HFFc6 (cell line): ENCODE results near the gene ATG16L2. TPM values are rescaled to one million over a fixed set of nuclear protein-coding genes. Genes with fewer than 3 reads are reported as not detected.

Source experiments
- DNase-seq: peaks from one replicate; pipeline ENCODE4 v3.0.0-alpha.2; 2018
- H3K27ac Mint-ChIP-seq: 2 replicates; pipeline ENCODE4 v1.8.0; 2020; ENCODE audit warnings: mild to moderate bottlenecking, mixed read lengths
- H3K27me3 Mint-ChIP-seq: 2 replicates; pipeline ENCODE4 v1.8.0; 2021; ENCODE audit warnings: mild to moderate bottlenecking, moderate library complexity, mixed read lengths; ENCODE audit not compliant: insufficient read depth
- H3K36me3 Mint-ChIP-seq: 2 replicates; pipeline ENCODE4 v1.8.0; 2021; ENCODE audit warnings: low read depth, mixed read lengths
- H3K4me1 Mint-ChIP-seq: 2 replicates; pipeline ENCODE4 v1.8.0; 2020; ENCODE audit warnings: low read depth, mixed read lengths
- H3K4me3 Mint-ChIP-seq: 2 replicates; pipeline ENCODE4 v1.8.0; 2020; ENCODE audit warnings: mild to moderate bottlenecking, moderate library complexity, mixed read lengths
- H3K9me3 Mint-ChIP-seq: 2 replicates; pipeline ENCODE4 v1.8.0; 2020; ENCODE audit warnings: mild to moderate bottlenecking, mixed read lengths
- CTCF ChIP-seq: fragments of 200-600 bp; sonication (generic); IDR thresholded peaks from 2 replicates; pipeline ENCODE4 v1.5.0; 2021; ENCODE audit warnings: antibody characterized with exemption, mild to moderate bottlenecking
- total RNA-seq, 6 experiments: library from RNA; stranded (reverse); fragmentation: NEBNext Ultra II Directional; extraction: Animal tissue kit (Norgen Biotek cat#: 25700); gene quantifications; 2 replicates in 1 of 6; 3 replicates in 5 of 6; pipeline ENCODE4 v1.2.3, GENCODE V29; 2021

The ATG16L2 gene
- total RNA-seq, 6 experiments from 2014 or later: 5.4 to 9.5 (median 7.6) TPM

GRCh38 chr11:72768581-72768980, 45.6 kb upstream of the ATG16L2 start:
- H3K27ac Mint-ChIP-seq: no peak overlapping the region; the same call in 1 of the 2 replicates
- TF ChIP-seq CTCF: no peak
- no peak overlapping the region for H3K4me3 Mint-ChIP-seq
- H3K36me3 Mint-ChIP-seq: no peaks in the 10 kb centered on the region
- H3K4me1 Mint-ChIP-seq: peaks cover 33% of the 10 kb centered on the region
- DNase-seq: no peak
- H3K27me3 Mint-ChIP-seq: peaks cover 5% of the 10 kb centered on the region
- H3K9me3 Mint-ChIP-seq: no peaks in the 10 kb centered on the region

- no peaks in the 10 kb centered on the region for H3K36me3 Mint-ChIP-seq
- peaks cover 7% of the 10 kb centered on the region for H3K27me3 Mint-ChIP-seq
- TF ChIP-seq CTCF: no peak
- DNase-seq: no peak
- H3K4me3 Mint-ChIP-seq: no peak overlapping the region
- no peak overlapping the region for H3K27ac Mint-ChIP-seq
- no peaks in the 10 kb centered on the region for H3K9me3 Mint-ChIP-seq
- peaks cover 38% of the 10 kb centered on the region for H3K4me1 Mint-ChIP-seq
Measured at GRCh38 chr11:72769680-72770079, 44.5 kb upstream of the ATG16L2 start.

GRCh38 chr11:72770799-72771198, 43.4 kb upstream of the ATG16L2 start:
- DNase-seq: no peak
- Mint-ChIP-seq H3K4me1 (peaks cover 38% of the 10 kb centered on the region), H3K4me3 (no peak overlapping the region), H3K27me3 (peaks cover 6% of the 10 kb centered on the region), H3K36me3 (no peaks in the 10 kb centered on the region), H3K27ac (no peak overlapping the region), H3K9me3 (no peaks in the 10 kb centered on the region)
- no peak for TF ChIP-seq CTCF

GRCh38 chr11:72771507-72771906, 42.7 kb upstream of the ATG16L2 start:
- TF ChIP-seq CTCF: no peak
- H3K36me3 Mint-ChIP-seq: no peaks in the 10 kb centered on the region
- peaks cover 4% of the 10 kb centered on the region for H3K27me3 Mint-ChIP-seq
- H3K9me3 Mint-ChIP-seq: no peaks in the 10 kb centered on the region
- peak overlapping the region; percentile 27; the same call in 1 of the 2 replicates for H3K4me3 Mint-ChIP-seq
- DNase-seq: peak; percentile 39
- peaks cover 38% of the 10 kb centered on the region for H3K4me1 Mint-ChIP-seq
- peak overlapping the region; percentile 39 for H3K27ac Mint-ChIP-seq

GRCh38 chr11:72772059-72772458, 42.2 kb upstream of the ATG16L2 start:
- no peaks in the 10 kb centered on the region for H3K36me3 Mint-ChIP-seq
- TF ChIP-seq CTCF: no peak
- H3K9me3 Mint-ChIP-seq: no peaks in the 10 kb centered on the region
- H3K4me1 Mint-ChIP-seq: peaks cover 38% of the 10 kb centered on the region
- no peak overlapping the region for H3K4me3 Mint-ChIP-seq
- H3K27me3 Mint-ChIP-seq: peaks cover 4% of the 10 kb centered on the region
- H3K27ac Mint-ChIP-seq: peak overlapping the region; percentile 84; the same call in 1 of the 2 replicates
- no peak for DNase-seq

- peak; percentile 86 for DNase-seq
- Mint-ChIP-seq H3K27ac (peak overlapping the region; percentile 84), H3K36me3 (no peaks in the 10 kb centered on the region), H3K4me3 (peak overlapping the region; percentile 44; the same call in 1 of the 2 replicates), H3K4me1 (peaks cover 38% of the 10 kb centered on the region), H3K9me3 (no peaks in the 10 kb centered on the region), H3K27me3 (peaks cover 5% of the 10 kb centered on the region)
- no peak for TF ChIP-seq CTCF
Measured at GRCh38 chr11:72773291-72773690, 40.9 kb upstream of the ATG16L2 start.
